Anterior cingulate cortex (tissue), 58 donors: ENCODE results near the gene AMN1.
"Not testable (repeated sequence)": the region's sequence is repeated elsewhere in the genome, so short reads cannot be mapped to it uniquely, and the experiment has no call there.

ENCODE experiments used
- DNase-seq, 58 donors: peaks; one replicate each; lab custom pipeline; 2025; lab: John Stamatoyannopoulos, UW

The AMN1 gene

DNA sequence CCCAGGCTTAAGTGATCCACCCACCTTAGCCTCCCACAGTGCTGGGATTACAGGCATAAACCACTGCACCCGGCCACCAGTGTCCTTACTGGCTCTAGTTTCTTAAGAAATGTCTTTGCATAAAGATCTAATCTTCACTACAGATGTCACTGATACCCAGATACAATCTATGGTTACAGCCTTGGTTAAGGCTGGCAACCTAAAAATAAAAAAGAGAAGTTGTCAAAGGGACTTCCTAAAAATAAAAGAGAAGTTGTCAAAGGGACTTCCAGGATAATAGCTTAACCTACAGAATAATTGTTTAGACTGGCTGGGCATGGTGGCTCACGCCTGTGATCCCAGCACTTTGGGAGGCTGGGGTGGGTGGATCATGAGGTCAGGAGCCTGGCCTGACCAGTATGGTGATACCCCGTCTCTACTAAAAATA is 41.7 kb downstream of the AMN1 start:
- DNase-seq: peak in 1 of 58 donors; percentile 29

GRCh38 chr12:31685801-31686200 is 43.0 kb downstream of the AMN1 start:
- DNase-seq: no peak

DNA sequence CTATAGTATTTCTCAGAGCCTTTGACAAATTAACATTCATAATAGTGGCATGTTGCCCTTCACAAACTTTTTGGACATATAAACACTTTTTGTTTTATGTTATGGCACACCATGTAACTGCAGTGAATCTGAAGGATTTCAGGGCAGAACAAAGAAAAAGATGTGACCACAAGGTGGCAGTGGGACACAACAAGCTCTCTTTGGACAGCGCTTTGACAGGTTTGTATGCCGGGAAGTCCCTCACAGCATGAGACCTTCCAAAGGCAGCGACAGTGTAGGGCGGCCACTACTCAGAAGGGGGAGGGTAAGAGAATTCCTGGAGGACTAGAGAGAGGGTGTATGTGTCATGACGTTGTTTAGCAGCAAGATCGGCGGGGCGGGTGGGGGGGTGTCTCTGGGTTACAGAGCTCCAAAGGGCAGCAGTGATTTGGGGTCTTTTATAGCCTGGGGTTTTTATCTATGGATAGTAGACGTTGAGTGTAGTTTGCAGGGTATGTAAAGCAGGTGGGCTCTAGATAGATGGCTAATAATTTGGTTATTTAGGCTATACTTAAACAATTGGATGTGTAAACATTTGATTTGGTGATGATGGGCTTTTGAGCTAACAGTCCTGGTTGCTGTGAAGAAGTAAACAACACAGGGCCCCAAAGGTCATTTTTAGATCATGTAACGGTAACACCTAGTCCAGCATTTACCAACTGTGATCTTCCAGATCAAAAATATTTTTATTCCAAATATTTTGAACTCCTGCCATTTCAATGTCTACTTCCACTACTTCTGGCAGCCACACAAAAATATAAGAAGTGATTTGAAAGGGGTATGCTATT is 46.5 kb downstream of the AMN1 start:
- peak in 7 of 58 donors; percentile 1 to 9 (median 5) for DNase-seq

DNA sequence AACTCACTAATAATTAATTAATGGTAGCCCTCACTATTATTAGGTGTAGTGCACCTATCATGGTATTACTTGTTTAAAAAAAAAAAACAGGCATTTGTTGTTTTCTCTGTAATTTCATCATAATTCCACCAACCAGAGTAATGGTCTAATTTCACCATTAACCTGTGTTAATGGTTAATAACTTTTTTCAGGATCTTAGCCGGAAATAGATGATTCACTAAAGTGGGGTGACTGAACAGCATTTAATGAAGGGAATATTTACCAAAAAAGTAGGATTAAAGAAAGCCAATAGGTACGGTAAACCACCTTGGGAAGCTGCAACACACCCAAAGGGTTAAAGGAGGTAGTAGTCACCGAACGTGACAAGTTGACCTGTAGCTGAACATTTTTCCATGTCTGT is 56.3 kb downstream of the AMN1 start:
- DNase-seq: no peak

DNA sequence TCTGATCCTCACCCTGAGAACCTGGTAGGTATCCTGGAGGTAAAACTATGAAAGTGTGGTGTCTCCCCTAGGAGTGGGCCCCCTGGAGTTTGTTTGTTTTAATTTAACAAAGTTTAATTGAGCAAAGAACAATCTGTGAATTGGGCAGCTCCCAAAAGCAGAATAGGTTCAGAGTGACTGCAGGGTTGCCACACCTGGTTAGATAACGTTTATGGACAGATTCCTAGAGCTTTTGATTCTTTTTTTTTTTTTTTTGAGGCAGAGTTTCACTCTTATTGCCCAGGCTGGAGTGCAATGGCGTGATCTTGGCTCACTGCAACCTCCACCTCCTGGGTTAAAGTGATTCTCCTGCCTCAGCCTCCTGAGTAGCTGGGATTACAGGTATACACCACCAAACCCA is 59.2 kb downstream of the AMN1 start:
- DNase-seq: not testable (repeated sequence)

GRCh38 chr12:31669020-31669419 is 59.8 kb downstream of the AMN1 start:
- DNase-seq: no peak

DNA sequence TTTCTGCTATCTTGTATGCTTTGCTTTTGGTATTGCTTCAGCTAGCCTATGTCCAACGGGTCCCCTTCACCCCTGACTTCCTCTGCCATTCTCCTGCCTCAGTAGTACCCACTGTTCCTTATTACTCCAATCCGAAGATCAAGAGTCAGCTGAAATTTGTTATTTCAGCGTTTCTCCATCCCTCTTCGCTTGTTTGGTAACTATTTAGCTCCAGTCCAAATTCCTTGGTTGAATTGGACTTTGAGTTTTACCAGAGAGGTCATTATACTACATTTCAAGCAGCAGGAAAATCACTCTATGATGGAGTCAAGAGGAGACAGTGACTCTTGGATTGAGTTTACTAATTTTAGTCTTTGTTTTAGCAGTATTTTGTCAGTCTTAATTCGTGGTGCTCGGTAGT is 64.8 kb downstream of the AMN1 start:
- no peak for DNase-seq

GRCh38 chr12:31663576-31663975 is 65.2 kb downstream of the AMN1 start:
- no peak for DNase-seq

DNA sequence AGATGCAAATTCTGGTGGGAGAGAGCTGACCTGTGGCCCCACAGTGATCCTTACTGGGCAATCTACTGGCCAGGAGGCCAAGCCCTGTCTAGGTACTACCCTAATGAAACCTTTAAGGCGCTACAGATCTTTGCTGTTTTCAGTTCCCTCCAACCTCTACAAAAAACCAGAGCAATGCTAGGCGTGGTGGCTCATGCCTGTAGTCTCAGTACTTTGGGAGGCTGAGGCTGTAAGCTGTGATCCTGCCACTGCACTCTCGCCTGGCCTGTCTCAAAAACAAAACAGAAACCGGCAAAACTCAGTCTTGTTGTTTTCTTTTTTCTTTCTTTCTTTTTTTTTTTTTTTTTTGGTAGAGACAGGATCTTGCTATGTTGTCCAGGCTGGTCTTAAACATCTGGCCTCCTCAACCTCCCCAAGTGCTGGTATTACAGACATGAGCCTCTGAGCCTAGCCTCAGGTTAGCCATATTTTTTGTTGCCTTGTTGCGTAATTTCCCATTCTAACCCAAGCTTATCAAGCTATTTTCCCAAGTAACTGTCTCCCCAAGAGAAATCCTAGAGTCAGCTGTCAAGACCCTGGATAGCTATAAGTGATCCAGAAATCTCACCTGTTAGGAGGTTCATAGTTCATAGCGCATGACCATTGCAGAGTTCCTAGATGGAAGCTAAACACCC is 66.5 kb downstream of the AMN1 start:
- DNase-seq: no peak

GRCh38 chr12:31659087-31659942 is 69.5 kb downstream of the AMN1 start, which contains the start of gene ETFBKMT:
ETFBKMT (plus strand) TSS chr12:31659688; CDS start chr12:31661954, 2,266 bp downstream.
- peak; percentile 54 to 99 (median 88) for DNase-seq

DNA sequence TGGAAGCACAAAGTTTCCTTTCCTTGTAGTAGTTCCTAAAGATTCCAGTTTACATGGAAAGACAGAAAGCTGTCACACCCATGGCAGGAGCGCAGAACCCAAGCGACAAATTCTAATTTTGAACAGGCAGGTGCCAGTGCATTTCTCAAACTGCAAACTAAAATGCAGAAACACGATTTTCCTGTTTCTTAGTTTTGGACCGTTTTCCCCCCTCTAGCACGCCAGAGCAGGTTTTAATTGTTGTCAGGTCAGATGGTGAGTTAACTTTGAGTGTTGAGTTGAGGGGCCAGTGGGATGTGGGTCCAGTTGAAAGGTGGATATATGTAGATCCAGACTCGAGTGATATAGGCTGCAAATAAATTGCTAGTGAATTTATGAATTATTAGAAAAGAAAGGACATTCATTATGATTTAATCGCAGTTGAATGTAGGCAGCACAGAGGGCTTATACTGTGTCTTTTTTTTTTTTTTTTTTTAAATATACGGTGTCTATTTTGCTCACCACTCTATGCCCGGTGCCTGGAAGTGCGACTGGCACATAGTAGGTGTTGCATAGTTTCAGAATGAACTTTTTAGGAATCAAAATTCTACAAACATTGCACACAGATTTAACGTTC is 70.2 kb downstream of the AMN1 start:
- no peak for DNase-seq

DNA sequence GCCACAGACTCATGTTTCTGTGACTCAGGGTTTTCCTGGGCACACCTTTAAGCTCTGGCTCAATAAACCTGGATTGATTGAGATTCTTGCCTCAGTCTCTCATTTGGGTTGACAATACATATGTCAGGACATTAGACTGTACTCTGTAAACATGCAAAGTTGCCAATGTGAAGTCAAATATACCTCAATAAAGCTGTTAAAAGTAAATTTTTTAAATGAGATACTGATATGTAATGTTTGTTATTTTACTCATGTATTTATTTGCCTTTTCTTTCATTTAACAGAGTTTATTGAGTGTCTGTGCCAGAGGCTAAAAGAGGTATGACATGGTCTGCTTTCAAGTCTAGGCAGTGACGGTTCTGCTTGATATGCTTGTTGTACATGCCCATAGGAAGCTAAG is 73.0 kb downstream of the AMN1 start:
- DNase-seq: no peak

DNA sequence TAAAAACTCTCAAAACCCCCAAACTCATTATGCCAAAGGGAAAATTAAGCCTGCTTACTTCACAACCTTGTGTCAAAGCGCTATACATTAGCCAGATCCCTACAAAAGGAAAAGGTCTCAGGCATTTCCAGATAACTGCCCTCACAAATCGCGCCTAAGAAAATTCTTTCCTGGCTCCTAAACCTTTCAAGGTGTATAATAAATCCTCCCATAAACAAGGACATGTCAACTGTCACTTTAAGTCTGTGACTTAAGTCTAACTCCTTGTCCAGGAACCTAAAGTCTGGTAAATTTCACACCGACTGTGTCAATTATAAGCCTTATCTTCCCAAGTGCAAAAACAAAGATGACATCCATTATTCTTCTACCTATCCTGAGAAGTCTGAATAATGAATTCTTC is 73.6 kb downstream of the AMN1 start:
- no peak for DNase-seq

GRCh38 chr12:31651893-31652521 is 76.8 kb downstream of the AMN1 start:
- no peak for DNase-seq

DNA sequence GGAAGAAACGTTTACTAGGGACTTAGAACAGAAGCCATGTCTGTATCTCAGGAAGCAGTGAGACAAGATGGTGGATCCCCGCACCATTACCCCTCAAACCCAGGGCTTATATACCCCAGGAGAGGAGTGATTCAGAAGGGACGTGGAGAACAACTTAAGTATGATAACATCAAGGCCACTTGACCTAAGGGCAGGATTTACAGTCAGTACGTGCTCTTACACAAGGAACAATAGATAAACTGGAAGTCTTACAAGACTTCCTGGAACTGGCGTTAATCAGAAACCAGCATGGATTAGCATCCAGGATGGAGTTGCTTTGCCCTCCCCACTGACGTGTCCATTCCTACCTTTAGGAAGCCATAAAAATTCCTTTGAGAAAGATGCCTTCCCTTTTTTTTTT is 77.9 kb downstream of the AMN1 start:
- no peak for DNase-seq

GRCh38 chr12:31647086-31647491 is 81.7 kb downstream of the AMN1 start:
- DNase-seq: no peak

- DNase-seq: no peak
These were observed 82.9 kb downstream of the AMN1 start for GRCh38 chr12:31645924-31646323.

- no peak for DNase-seq
These were observed 84.3 kb downstream of the AMN1 start for GRCh38 chr12:31644536-31644935.

- peak in 1 of 58 donors; percentile 14 for DNase-seq
These were observed 87.2 kb downstream of the AMN1 start for GRCh38 chr12:31641509-31642090.

DNA sequence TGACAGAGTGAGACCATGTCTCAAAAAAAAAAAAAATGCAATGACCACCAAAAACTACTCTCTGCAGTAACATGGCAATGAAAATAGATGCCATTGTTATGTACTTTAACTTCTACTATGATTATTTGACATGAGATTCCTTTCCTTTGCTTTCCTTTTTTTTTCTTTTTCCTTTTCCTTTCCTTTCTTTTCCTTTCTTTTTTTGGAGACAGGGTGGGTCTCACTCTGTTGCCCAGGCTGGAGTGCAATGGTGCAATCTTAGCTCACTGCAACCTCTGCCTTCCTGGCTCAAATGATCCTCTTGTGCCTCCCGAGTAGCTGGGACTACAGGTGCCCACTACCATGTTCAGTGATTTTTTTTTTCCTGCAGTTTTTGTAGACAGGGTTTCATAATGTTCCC is 94.2 kb downstream of the AMN1 start:
- no peak for DNase-seq
